AG09309 (cell line): ENCODE results near the gene ATP10B.

Experiments
- DNase-seq: peaks from one replicate; pipeline ENCODE4 v3.0.0-alpha.2; 2010; ENCODE audit warnings: low read depth
- H3K4me3 ChIP-seq: 2 replicates; pipeline ENCODE4 v1.5.1; 2011; ENCODE audit warnings: mild to moderate bottlenecking, low read depth, low read length, moderate library complexity; ENCODE audit not compliant: control insufficient read depth
- CTCF ChIP-seq: IDR thresholded peaks from 2 replicates; pipeline ENCODE4 v1.5.1; 2011; ENCODE audit warnings: mild to moderate bottlenecking, low read depth, low read length, inconsistent platforms; ENCODE audit not compliant: insufficient read depth, control insufficient read depth; ENCODE audit errors: missing control alignments

Gene ATP10B

GRCh38 chr5:160555971-160556631 lies 295.9 kb downstream of the ATP10B start:
- TF ChIP-seq CTCF: no peak

DNA sequence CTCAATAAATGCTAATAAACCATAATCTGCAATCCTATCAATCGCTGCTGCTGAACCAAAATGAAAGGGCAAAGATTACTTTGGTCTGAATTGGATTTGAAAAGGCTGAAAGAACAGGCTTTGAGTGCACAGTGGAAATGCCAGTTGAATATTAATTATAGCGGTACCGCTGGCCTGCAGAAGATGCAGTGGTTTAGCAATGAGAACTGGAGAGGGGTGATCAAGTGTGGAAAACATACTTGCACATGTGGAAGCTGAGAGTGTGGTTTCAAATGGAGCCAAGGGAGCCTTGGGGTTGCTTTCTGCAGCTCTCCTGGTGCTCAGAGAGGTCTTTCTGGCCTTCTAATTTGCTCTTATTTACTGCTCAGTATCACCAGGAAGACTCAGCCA lies 296.4 kb downstream of the ATP10B start:
- no peak for DNase-seq
- no peak overlapping the region for H3K4me3 ChIP-seq
- no peak for TF ChIP-seq CTCF

More at GRCh38 chr5:160555971-160556631, 295.9 kb downstream of the ATP10B start:
- no peak overlapping the region for H3K4me3 ChIP-seq
- DNase-seq: peak; percentile 8

DNA sequence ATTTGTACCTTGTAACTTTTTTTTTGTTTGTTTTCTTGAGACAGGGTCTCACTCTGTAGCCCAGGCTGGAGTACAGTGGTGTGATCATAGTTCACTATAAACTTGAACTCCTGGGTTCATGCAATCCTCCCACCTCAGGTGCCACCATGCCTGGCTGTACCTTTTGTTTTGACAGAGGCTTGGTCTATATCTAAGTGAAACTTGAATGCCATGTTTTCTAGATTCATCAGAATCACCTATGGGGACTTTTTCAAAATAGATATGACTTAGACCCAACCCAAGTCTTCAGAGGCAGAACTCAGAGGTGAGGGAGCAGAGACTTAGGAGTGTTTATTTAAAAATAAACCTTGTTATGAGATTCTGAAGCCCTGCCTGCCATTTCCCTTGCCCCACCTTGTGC lies 301.9 kb downstream of the ATP10B start:
- H3K4me3 ChIP-seq: no peak overlapping the region
- DNase-seq: no peak
- TF ChIP-seq CTCF: no peak

GRCh38 chr5:160548949-160549645 lies 302.9 kb downstream of the ATP10B start:
- H3K4me3 ChIP-seq: no peak overlapping the region
- TF ChIP-seq CTCF: no peak
- DNase-seq: peak; percentile 25

DNA sequence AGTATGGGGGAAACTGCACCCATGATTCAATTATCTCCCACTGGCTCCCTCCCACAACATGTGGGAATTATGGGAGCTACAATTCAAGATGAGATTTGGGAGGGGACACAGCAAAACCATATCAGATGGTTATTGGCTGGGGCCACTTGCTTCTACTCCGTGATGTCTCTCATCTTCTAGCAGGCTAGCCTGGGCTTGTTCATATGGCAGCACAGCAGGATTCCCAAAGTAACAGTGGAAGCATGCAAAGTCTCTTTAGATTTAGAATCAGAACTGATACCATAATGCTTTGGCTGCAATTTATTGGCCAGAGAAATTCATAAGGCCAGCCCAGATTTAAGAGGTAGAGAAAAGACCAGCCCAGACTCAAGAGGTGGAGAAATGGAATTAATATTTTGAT lies 304.1 kb downstream of the ATP10B start:
- no peak for TF ChIP-seq CTCF
- no peak overlapping the region for H3K4me3 ChIP-seq
- DNase-seq: no peak

- TF ChIP-seq CTCF: no peak
- H3K4me3 ChIP-seq: no peak overlapping the region
- DNase-seq: no peak
Observed at GRCh38 chr5:160547061-160547460, 304.9 kb downstream of the ATP10B start.
